NCI-H2196 treated with DMSO at 0.1 percent for 48 hours (cell line): ENCODE measurements around the gene PTPRN2.

Experiments used
- DNase-seq: peaks from one replicate; lab custom pipeline; 2025; ENCODE audit not compliant: unreplicated experiment; lab: John Stamatoyannopoulos, UW

PTPRN2 gene

DNA sequence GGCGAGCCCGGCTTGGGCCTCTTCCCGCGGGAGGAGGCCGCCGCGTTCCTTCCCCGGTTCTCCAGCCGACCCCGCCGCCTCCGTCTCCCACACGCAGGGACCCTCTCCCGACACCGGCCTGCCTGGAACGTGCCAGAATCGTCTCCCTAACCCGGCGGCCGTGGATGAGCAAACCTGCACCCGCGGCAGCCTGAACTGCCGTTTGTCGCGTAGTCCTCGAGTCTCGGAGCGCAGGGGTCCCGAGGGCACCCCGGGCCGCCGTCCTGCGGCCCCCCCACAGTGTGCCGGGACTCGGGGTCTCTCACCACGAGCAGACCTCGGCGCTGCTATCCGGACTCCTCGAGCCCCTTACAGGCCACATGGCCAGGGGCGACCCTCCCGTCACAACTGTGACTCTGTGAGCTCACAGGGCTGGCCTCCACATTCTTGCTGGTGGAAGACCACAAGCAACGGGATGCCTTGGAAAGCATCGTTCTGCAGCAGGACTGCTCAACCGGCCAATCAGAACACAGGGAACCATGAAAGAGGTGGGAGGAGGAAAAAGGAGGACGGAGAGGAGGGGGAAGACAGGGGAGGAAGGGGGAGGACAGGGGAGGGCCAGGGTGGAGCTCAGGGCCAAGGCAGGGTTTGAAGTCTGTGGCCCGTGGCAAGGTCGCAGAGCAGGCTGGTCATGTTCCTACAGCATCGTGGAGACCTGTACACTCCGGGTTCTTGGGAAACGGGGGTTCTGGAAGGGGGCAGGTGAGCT, 973.9 kb downstream of the PTPRN2 start:
- no peak for DNase-seq

DNA sequence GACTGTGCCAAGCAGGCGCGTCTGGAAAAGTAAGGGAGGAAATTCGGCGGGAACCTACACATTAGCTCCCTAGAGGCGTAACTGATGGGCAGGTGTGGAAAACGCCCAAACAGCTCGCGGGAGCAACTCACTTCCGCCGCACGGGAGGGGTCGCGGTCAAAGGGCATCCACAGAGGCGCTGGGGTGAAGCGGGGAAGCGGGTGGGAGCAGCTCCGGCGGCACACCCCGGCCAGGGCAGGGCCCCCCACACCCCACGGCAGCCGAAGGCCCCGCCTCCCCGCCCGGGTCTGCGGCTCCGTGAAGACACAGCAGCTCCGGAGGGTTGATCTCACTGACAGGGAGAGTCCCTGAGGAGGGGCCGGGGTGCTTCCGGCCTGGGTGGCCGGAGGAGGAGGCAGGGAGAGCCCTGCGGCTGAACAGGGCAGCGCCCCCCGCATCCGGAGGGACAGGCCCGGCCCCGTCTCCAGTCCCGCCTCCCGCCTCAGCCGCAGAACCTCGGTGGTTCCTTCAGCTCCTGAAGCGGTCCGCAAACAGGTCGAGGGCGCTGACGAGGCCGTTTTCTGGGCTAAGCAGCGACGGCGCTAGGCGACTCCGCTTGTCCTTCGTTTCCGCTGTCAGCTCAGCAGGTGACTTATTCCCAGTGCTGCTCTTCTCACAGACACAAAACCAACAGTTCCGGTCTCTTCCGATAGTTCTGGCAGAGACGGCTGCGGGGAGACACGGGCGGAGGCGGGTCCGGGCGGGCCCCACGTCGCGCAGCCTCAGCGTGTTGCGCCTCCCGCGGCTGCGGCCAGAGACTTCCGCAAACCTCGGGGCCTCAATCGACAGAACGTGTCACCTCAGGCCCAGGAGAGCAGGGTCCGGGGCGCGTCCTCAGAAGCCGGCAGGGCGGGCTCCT, 974.7 kb downstream of the PTPRN2 start:
- DNase-seq, result no peak

DNA sequence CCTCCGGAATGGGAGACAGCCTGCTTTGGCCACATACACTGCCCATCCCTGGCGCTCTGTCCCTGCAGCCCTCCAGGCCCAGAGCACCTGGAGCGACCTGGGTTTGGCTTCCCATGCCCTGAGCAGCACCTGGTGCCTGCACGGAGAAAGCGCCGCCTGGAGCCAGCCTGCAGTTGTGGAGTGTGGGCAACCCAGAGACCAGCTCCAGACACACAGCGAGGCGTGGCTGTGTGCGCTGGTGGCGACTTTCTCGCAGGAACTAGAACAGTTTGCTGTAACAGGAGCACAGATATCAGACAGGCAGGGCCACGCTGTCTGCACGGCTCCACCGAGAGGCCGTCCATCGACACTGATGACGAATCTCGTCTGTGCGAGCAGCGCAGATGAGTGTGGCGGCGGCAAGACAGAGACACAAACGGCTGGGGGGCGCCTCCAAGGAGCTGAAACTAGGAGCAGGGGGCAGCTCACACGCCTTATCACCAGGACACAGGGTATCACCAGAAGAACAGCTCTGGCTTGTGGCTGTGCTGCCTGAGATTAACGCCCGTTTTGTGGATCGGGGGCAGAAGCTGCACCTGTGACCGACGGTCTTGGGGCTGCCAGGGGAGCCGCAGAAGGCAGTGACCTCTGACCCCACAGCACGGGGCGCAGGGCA, 975.5 kb downstream of the PTPRN2 start:
- no peak for DNase-seq

DNA sequence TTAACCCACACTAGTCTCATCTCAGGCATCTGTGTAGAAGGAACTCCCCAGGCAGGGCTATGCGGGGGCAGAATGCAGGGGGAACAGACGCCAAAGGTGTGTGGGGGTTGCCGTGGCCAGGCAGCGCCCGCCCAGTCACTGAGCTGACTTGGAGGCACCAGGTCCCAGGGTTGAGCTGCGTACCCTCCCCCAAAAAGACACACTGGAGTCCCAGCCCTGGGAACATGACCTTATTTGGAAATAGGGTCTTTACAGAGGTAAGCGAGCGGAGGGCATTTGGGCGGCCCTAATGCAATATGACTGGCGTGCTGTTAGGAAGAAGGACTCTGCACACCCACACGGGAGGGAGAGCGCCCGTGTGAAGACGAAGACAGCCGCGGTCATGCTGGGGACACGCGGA, 976.3 kb downstream of the PTPRN2 start:
- DNase-seq, result no peak

DNA sequence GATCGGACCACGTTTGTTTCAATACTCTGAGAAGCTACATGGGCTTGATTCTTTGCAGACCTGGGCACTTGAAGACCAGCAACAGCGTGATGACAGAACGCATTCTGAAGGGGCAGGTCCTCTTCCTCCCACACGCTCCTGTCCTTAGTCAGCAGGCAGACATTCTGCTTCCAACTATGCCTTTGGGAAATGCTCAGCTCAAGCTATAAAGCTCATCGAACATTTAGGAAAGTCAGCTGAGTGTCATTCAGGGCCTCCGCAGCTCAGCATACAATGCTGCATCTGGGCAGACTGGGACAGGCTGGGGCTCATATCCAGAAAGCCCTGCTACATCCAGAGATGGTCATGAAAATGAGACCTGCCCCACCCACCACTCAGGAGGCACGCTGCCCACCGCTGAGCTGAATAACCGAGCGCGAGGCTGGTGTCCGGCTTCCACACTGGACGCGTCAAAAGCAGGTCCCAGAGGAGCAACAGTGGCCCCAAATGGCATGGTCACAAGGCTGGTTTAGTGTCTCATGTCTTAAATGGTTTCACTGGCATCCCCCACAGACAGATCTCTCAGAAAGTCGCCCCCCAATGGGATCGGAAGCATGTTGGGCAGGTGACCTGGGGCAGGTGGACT, 976.8 kb downstream of the PTPRN2 start:
- DNase-seq, result no peak

DNA sequence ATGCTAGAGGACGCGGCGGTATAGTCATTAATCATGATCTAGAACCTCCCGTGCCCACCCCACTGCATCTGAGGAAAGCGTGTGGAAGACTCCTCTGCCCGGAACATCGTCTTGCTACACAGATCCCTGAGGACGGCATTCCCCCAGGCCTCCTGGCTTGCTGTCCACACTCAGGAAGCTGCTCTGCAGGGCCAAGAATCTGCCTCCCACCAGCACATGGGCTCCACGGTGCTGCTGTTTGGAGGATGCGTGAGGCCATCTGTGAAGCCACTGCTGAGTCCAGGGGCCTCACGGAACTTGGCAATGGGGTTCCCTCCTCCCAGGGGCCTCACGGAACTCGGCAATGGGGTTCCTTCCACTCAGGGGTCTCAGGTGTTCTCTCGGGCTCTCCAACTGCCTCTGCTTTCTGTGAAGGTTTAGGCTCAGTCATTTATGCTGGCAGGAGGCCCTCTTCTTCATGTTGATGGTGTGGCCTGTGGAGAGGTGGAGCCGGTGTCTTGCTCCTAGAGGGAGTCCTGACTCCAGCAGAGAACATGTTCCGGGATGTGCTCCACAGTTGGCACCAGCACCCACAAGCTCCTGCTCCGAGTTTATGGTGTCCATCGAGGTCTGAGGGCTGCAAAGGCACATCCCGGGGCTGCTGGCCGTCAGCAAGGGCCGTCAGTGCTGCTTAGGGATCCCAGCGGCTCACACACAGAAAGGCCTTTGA, 977.5 kb downstream of the PTPRN2 start:
- DNase-seq, result no peak

DNA sequence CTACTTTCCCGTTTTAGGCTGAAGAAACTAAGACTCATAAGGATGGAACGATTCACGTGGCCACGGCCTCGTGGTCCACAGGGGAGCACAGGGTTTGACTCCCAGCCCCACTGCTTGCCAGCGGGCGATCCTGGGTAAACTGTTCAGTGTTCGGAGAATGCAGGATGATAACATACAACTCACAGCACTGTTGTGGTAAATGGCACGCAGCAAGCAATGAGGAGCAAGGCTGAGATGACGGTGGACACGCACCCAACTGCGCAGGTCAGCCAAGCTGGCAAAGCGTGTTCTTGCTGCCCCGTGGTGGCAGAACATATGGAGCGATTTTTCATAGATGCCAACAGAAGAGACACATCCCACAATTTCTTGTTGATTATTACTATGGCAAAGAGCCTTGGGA, 978.1 kb downstream of the PTPRN2 start:
- DNase-seq, result no peak

DNA sequence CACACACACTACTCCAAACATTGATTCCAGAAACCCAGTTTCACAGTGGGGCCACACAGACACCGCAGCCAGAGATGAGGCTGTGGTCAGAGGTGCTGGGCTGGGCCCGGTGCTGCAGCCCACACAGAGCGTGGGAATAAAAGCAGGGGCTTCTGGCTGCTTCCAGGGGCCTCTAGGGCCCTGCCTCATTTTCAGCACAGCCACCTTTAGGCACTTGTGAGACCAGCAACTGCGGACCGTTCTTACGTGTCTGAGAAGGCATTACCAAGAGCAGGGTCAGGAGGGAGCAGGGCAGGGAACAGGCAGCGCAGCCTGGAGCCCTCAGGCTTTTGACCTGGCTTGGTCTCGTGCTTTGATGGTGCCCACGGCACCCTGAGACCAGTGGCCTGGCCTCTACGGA, 980.4 kb downstream of the PTPRN2 start:
- DNase-seq, result no peak

DNA sequence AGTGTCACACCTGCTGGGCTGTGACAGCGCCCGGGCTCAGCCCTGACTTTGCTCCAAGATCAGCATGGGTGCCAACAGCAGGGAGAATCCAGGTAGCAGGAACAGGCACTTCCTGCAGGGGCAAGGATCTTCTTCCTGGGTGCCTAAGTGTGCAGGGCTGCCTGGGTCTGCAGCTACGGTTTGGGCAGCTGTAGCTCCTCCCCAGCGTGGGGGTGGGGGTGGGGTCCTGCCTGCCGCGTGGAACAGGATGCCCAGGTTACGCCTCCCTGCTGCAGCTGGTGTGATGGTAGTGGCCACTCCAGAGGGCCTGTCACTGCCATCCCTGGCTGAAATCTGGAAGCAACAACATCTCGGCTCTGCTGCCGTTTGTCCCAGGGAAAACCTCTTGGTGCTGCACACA, 981.5 kb downstream of the PTPRN2 start:
- no peak for DNase-seq

GRCh38 chr7:157605638-157606037, 982.0 kb downstream of the PTPRN2 start:
- no peak for DNase-seq

GRCh38 chr7:157604661-157605381, 982.8 kb downstream of the PTPRN2 start:
- no peak for DNase-seq

DNA sequence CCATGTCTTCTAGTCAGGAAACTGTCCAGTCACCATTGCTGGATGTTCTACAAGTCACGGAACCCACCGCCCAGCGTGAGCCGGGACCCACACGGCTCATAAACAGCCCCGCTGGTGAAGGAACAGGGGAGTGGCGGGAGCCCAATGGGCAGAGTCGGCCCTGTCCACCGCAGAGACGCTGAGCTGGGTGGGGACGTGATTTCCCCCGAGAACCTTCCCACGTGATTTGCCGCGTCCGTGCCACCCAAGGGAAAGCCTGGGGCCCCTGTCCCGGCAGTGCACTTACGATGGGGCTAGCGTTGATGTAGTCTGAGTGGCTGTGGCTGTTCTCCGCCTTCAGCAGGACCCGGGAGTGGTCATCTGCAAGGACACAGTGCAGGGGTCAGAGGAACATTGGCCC, 983.9 kb downstream of the PTPRN2 start:
- DNase-seq, result no peak

DNA sequence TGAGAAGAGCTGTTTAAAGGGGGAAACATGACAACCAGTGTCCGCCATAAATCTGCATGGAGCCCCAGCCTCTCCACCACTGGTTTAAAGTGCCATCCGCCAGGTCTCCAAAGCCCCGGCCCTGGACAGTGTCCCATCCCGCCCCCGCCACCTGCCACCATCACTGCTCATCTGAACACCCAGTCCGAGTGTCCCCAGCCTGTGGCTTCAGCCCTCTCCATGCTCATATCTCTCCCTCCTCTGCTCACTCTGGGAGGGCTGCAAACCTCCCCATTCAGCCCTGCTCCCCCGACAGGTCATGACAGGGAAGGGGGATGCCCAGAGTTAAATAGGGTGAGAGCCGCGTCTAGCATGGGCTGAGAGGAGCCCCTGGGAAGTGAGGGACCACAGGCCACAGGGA, 984.6 kb downstream of the PTPRN2 start:
- no peak for DNase-seq

GRCh38 chr7:157602581-157602980, 985.0 kb downstream of the PTPRN2 start:
- no peak for DNase-seq

DNA sequence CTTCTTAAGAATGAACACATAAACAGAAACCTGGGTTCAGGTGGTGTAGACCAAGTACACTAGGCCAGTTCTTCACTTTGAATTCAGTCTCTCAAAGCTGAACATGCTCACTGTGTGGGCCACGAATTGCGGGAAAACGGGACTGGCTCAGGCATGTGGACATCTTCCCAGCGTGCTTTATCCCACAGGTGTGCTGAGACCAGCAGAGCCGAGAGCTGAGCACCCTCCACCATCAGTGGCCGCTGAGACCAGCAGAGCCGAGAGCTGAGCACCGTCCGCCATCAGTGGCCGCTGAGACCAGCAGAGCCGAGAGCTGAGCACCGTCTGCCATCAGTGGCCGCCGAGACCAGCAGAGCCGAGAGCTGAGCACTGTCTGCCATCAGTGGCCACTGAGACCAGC, 985.5 kb downstream of the PTPRN2 start:
- no peak for DNase-seq

- DNase-seq, result no peak
Measured at GRCh38 chr7:157601530-157601929, 986.1 kb downstream of the PTPRN2 start.

- no peak for DNase-seq
Measured at GRCh38 chr7:157599491-157599890, 988.1 kb downstream of the PTPRN2 start.

- no peak for DNase-seq
Measured at GRCh38 chr7:157597562-157597961, 990.1 kb downstream of the PTPRN2 start.

DNA sequence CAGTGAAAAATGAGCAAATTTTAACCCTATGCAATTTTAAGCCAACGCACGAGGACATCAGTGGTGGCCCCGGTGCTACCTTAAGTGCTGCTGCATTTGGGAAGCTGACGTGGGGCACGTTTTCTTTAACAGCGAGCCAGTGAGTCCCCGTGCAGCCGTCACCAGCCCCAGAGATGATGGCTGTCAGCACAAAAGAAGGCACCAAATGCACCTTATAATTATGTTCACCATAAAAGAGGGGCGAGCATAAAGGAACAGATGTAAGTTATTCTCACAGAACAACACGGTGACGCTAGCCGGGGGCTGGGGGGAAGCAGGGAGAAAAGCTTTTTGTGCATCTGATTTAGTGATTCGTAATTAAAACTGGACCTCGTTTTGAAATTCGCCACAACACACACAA, 990.7 kb downstream of the PTPRN2 start:
- DNase-seq, result no peak

- no peak for DNase-seq
Measured at GRCh38 chr7:157596471-157596870, 991.2 kb downstream of the PTPRN2 start.
